Peyer's patch (tissue), 4 donors: ENCODE results near the gene CD72. TPM values are rescaled to one million over a fixed set of nuclear protein-coding genes. Genes with fewer than 3 reads are reported as not detected.

ENCODE experiments used
- DNase-seq, 3 donors: peaks; one replicate each; pipeline ENCODE4 v3.0.0-alpha.2; 2017 to 2019
- H3K27ac ChIP-seq, 4 donors: fragments of 200-600 bp; sonication (generic); one replicate each; pipeline ENCODE4 v1.5.1; 2016 to 2019
- H3K27me3 ChIP-seq, 2 donors: fragments of 200-600 bp; sonication (generic); one replicate each; pipeline ENCODE4 v1.5.1; 2019
- H3K36me3 ChIP-seq, 3 donors: fragments of 200-600 bp; sonication (generic); one replicate each; pipeline ENCODE4 v1.5.1; 2016 to 2019
- H3K4me1 ChIP-seq, 4 donors: fragments of 200-600 bp; sonication (generic); one replicate each; pipeline ENCODE4 v1.5.1; 2016 to 2019
- H3K4me3 ChIP-seq, 4 donors: fragments of 200-600 bp; sonication (generic); 1 replicate in 3 of 4; 2 replicates in 1 of 4; pipeline ENCODE4 v1.5.1; 2016 to 2019; ENCODE audit warnings: mild to moderate bottlenecking in 1 of 4
- H3K9me3 ChIP-seq, 4 donors: fragments of 200-600 bp; sonication (generic); one replicate each; pipeline ENCODE4 v1.5.1; 2016 to 2019; ENCODE audit warnings: mild to moderate bottlenecking in 1 of 4
- POLR2A ChIP-seq, 2 donors: fragments of 450-650 bp; IDR thresholded peaks; one replicate each; pipeline ENCODE4 v1.5.1; 2017; ENCODE audit warnings: antibody characterized with exemption in 2 of 2, mild to moderate bottlenecking in 2 of 2, moderate library complexity in 2 of 2
- total RNA-seq, 4 donors: library from RNA; depleted of rRNA; stranded (reverse); fragments of >200 nt; gene quantifications; one replicate each; pipeline ENCODE4 v1.1.0, GENCODE V29; 2016
- TF ChIP-seq, protein P1 (sequence below), 6 experiments: fragments of 450-650 bp in 4 of 6; fragments of 200-600 bp in 2 of 6; sonication (generic) in 1 of 6; IDR thresholded peaks; one replicate each; pipeline ENCODE4 v1.5.1; 2017 to 2019; ENCODE audit warnings: antibody characterized with exemption in 6 of 6, mild to moderate bottlenecking in 3 of 6, moderate library complexity in 1 of 6

The CD72 gene
- total RNA-seq, 4 donors from 2014 or later, result 2.3 to 62.7 (median 4.4) TPM

DNA sequence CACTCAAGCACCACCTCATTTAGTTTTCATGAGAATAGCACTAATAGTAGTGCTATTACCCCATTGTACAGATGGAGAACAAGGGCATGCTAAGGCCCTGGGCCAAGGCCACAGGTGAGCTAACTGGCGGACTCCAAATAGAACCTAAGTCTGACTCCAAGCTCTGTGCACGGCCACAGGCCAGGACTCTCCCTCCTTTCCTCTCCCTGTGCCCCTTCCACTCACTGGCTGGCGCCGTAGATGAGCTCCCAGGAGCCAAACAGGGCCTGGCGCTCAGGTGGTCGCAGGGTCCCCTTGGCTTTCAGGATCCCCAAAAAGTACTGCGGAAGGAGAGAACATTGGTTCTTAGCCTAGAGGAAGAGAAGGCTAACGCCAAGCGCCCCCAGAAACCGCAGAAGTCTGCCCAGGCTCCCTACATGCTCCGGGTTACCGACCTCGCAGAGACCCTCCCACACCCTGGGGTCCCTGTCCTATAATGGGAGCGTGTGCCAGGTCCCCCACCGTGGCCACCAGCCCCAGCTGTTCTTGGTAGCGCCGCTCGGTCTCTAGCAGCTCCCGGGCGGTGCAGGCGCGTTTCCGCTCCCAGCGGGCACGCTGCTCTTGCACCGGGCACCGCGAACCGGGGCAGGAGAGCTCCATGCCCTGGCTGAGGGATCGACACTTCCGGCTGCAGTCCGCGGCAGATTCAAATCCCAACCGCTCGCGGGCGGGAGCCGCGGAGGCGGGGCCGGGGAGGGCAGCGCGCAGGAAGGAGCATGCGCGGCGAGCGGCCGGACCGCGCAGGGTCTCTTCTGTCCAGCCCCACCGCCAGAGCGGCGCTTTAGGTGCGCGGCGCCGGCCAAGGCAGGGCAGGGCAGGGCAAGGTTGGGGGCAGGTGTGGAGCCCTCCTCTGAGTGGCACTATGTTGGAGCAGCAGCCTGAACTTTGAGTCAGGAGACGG, 46.6 kb upstream of the CD72 start, which contains the start of gene ARHGEF39:
ARHGEF39 (minus strand) TSS at position 665 of the 940 bp plus-strand sequence; CDS start at position 639, 26 bp downstream.
- TF ChIP-seq, protein P1, sequence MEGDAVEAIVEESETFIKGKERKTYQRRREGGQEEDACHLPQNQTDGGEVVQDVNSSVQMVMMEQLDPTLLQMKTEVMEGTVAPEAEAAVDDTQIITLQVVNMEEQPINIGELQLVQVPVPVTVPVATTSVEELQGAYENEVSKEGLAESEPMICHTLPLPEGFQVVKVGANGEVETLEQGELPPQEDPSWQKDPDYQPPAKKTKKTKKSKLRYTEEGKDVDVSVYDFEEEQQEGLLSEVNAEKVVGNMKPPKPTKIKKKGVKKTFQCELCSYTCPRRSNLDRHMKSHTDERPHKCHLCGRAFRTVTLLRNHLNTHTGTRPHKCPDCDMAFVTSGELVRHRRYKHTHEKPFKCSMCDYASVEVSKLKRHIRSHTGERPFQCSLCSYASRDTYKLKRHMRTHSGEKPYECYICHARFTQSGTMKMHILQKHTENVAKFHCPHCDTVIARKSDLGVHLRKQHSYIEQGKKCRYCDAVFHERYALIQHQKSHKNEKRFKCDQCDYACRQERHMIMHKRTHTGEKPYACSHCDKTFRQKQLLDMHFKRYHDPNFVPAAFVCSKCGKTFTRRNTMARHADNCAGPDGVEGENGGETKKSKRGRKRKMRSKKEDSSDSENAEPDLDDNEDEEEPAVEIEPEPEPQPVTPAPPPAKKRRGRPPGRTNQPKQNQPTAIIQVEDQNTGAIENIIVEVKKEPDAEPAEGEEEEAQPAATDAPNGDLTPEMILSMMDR (IDR thresholded peaks at IDR 0.05), result peak in 1 of 6 experiments; percentile 26
- TF ChIP-seq POLR2A (IDR thresholded peaks at IDR 0.05), result peak in 1 of 2 donors; percentile 27
- Histone ChIP-seq H3K9me3 (no peaks in the 10 kb centered on the region), H3K27ac (peak within 1 kb of the TSS; percentile 64 to 75 (median 66)), H3K4me3 (peak within 1 kb of the TSS; percentile 43 to 62 (median 58)), H3K4me1 (peaks cover 0 to 33% (median 5%) of the 10 kb centered on the region in 4 donors), H3K27me3 (no peaks in the 10 kb centered on the region), H3K36me3 (peaks cover 0 to 6% (median 0%) of the 10 kb centered on the region in 3 donors)
- peak; percentile 64 to 91 (median 90) for DNase-seq

DNA sequence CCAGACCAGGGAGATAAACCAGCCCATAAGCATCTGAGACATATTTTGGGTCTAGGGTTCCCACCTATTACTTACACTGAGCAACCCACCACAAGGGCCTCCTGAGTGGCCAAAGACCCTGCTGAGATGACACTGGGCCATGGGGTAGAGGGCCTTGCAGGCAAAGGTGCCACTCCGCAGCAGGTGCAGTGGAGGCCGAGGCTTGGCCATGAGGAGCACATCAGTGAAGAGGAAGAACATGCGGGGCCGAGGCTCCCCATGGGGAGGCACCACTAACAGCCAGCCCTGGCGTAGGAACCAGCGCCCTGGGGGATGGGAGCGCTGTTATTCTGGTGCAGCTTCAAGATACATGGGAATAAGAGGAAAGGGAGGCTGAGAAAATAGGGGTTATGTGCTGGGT, 44.2 kb upstream of the CD72 start:
- Histone ChIP-seq H3K9me3 (no peaks in the 10 kb centered on the region), H3K36me3 (peaks cover 0 to 6% (median 0%) of the 10 kb centered on the region in 3 donors), H3K4me1 (peaks cover 0 to 39% (median 7%) of the 10 kb centered on the region in 4 donors), H3K4me3 (no peak overlapping the region), H3K27ac (peak overlapping the region; percentile 26 to 99 (median 76)), H3K27me3 (no peaks in the 10 kb centered on the region)
- no peak for DNase-seq
- TF ChIP-seq POLR2A (IDR thresholded peaks at IDR 0.05), result no peak

DNA sequence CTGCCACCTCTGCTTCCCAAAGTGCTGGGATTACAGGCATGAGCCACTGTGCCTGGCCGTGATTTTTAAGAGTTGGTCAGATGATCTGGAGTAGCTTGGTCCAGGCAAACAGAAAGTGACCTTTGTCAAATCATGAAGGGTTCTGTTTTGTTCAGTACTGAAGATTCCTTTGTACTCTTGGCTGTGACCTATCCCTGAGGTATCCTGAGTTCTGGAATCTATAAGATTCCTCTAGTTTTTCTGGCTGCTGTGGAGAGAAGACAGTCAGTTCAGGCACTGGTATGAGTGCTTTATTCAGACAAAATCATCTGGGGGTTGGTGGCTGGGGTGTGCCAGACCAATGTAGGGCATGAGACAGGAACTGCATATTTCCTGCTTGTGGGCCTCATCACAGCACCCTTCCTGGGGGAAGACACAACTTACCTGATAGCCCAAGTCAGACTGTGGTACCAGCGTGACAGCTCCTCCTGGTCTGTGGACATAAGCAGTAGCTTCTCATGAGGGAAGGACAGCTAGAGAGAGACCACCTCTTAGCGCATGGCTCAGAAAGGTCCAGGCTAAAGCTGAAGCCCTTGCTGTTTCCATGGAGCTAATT, 43.6 kb upstream of the CD72 start:
- Histone ChIP-seq H3K4me1 (peaks cover 0 to 39% (median 9%) of the 10 kb centered on the region in 4 donors), H3K27me3 (no peaks in the 10 kb centered on the region)

DNA sequence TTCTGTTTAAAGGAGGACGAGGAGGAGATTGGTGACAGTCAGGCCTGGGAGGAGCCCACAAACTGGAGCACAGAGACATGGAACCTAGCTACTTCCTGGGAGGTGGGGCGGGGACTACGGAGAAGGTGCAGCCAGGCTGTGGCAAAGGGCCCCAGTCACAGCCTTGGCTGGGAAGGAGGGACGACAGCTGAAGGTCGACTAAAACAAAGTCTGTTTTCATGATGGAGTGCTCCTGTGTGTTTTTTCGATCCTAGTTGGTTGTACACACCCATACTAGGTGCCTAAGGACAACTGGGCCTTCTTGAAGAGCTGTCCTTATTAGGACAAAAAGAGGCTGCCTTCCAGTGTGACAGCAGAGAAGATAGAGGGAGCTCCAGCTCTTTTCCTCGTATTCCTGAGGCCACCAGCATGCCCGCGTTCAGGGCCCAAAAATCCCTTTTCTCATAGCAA, 42.8 kb upstream of the CD72 start:
- H3K27me3 ChIP-seq, result no peaks in the 10 kb centered on the region
- H3K9me3 ChIP-seq, result no peaks in the 10 kb centered on the region
- peaks cover 0 to 6% (median 0%) of the 10 kb centered on the region in 3 donors for H3K36me3 ChIP-seq
- H3K27ac ChIP-seq, result peak overlapping the region; percentile 26 to 99 (median 94)
- peaks cover 0 to 39% (median 9%) of the 10 kb centered on the region in 4 donors for H3K4me1 ChIP-seq
- peak in 2 of 3 donors; percentile 75 to 77 for DNase-seq
- peak in 1 of 2 donors; percentile 41 for TF ChIP-seq POLR2A (IDR thresholded peaks at IDR 0.05)
- TF ChIP-seq, protein P1 (IDR thresholded peaks at IDR 0.05), result peak in 3 of 6 experiments; percentile 55 to 73 (median 61)
- H3K4me3 ChIP-seq, result no peak overlapping the region

More for the DNA sequence above, 43.6 kb upstream of the CD72 start:
- H3K27ac ChIP-seq, result peak overlapping the region; percentile 26 to 99 (median 76)
- H3K4me3 ChIP-seq, result no peak overlapping the region
- DNase-seq, result peak in 1 of 3 donors; percentile 48
- H3K36me3 ChIP-seq, result peaks cover 0 to 6% (median 0%) of the 10 kb centered on the region in 3 donors
- TF ChIP-seq, protein P1 (IDR thresholded peaks at IDR 0.05), result no peak
- no peak for TF ChIP-seq POLR2A (IDR thresholded peaks at IDR 0.05)
- H3K9me3 ChIP-seq, result no peaks in the 10 kb centered on the region

DNA sequence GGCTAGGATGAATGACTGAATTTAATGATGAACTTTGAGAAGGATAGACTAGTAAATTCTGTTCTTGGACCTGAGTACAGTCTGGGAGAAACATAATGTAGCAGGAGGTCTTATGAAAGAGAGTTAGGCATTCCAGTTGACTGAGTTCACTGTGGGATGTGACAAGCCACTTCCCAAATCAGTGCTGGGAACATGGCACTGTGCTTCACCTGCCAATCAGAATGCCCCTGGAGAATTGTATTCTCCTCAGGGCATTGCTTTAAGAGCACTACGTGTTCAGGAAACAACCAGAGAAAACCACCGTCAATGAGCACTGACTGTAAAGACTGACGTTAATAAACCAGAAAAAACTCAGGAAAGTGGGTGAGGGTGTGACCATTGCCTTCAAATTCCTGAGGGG, 41.1 kb upstream of the CD72 start:
- TF ChIP-seq POLR2A (IDR thresholded peaks at IDR 0.05), result no peak
- TF ChIP-seq, protein P1 (IDR thresholded peaks at IDR 0.05), result no peak
- no peaks in the 10 kb centered on the region for H3K9me3 ChIP-seq
- no peaks in the 10 kb centered on the region for H3K27me3 ChIP-seq
- H3K4me3 ChIP-seq, result peak overlapping the region in 3 of 4 donors; percentile 72 to 99 (median 92)
- peaks cover 0 to 6% (median 0%) of the 10 kb centered on the region in 3 donors for H3K36me3 ChIP-seq
- DNase-seq, result peak in 1 of 3 donors; percentile 43
- peaks cover 0 to 33% (median 6%) of the 10 kb centered on the region in 4 donors for H3K4me1 ChIP-seq
- H3K27ac ChIP-seq, result peak overlapping the region; percentile 91 to 99 (median 94)
